Left lobe of liver (tissue), 2 donors: ENCODE results near the gene TEX35. TPM values are rescaled to one million over a fixed set of nuclear protein-coding genes. Genes with fewer than 3 reads are reported as not detected.
"Not testable (repeated sequence)": the region's sequence is repeated elsewhere in the genome, so short reads cannot be mapped to it uniquely, and the experiment has no call there.

Experiments used
- ATAC-seq: fragments of 200-7000 bp; cut with Tn5 transposase; one replicate; pipeline ENCODE4 v1.9.1; 2020; ENCODE audit warnings: mild to moderate bottlenecking, moderate library complexity
- DNase-seq: peaks from one replicate; pipeline ENCODE4 v3.0.0-alpha.2; 2020; ENCODE audit warnings: low spot score
- total RNA-seq: library from RNA; stranded (reverse); gene quantifications from one replicate; pipeline ENCODE4 v1.2.1, GENCODE V29; 2021
- donor health status: DM: no; HTN: no; CAD: no; lungs with moderate emphysema.
- donor health status: DM: no; HTN: yes; CAD: no.

TEX35 gene
- total RNA-seq, 1 donor from 2014 or later, result not detected

DNA sequence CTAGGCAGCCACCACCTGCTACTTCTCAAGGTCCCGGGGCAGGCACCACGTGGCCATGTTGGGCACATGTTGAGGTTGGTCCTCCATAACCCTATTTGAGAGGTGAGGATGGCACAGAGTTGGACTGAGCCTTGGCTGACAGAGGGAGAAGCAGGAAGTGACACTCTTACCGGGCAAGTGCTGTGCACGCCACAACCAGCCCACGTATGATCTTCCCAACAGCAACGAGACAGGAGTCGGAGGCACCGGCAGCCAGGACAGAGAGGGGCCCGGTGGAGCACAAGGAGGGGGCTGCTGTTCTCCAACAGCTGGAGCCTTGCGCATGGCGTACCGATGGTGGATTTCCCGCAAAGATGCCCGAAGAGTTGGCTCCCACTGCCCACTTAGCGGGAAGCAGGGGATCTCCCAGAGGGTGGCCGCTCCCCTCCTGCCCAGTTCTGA is 19.6 kb upstream of the TEX35 start:
- DNase-seq (no peak), ATAC-seq (no peak)

- no peak for DNase-seq
- no peak for ATAC-seq
These were observed 18.3 kb upstream of the TEX35 start for GRCh38 chr1:178494569-178494971.

- no peak for DNase-seq
- ATAC-seq, result no peak
These were observed 17.8 kb upstream of the TEX35 start for GRCh38 chr1:178495158-178495557.

DNA sequence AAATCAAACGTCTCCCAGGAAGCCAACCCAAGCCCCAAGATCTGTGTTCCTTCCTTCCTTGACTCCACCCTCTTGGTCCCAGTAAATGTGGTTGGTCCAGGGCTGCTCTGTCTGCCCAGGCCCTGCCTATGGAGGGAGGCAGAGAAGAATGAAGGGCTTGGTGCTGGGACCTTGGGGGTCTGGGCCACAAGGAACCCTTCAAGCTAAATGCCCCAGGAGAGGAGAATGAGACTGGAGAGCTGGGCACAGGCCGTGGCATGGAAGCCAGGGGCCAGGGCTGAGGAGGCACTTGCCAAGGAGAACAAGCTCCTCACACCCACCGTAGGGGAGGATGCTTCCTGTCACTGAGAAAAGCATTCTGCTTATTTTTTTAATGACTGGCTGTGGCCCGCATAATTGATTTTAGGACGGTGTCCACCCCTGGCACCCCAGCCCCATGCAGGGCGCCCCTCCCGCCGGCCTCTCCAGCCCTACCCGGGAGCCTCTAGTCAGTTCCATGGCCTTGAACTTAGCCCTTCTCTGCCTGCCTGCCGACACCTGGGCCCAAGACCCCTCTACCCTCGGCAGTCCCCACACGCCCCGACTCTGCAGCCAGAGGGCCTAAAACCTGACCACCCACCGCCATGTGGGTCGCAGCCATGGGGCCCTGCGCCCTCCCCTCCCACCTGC is 17.0 kb upstream of the TEX35 start:
- DNase-seq (no peak), ATAC-seq (no peak)

DNA sequence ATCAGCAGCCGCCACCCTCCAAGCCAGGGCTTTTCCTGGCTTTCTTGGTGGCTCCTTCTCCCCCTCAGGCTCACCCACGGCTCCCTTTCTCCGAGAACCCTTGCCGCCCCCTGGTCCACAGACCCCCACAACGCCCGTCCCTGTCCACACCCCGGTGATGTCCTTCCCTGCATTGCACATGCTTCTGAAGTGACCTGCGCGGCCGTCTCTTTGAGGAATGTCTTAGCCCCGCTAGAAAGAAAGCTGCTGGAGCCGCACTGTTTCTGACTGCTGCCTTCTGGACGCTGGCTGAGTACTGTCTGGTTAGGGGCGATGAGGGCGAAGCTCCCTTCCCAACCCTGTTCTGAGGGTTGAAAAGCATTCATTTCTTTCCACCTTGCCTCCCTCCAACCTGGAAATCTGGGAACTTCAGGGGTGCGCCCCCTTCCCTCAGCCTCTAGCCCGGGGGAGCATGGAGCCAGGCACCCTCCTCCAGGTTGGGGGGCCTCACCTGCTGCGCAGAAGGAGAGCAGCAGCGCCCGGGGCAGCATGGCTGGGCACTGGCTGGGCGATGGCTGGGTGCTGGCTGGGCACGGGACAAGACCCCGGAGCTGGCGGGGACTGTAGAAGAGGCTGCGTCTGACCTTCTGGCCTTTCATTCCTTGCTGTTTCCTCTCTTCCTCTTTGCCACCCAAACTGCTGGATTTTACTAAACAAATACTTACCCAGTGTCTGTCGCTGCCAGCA is 16.3 kb upstream of the TEX35 start, which contains the start of gene CLEC20A:
CLEC20A (minus strand) TSS at position 555 of the 726 bp plus-strand sequence; CDS start at position 530, 25 bp downstream.
- DNase-seq, result peak; percentile 41

GRCh38 chr1:178497903-178498478 is 14.9 kb upstream of the TEX35 start:
- ATAC-seq, result no peak

More for the DNA sequence above, 16.3 kb upstream of the TEX35 start, which contains the start of gene CLEC20A:
- ATAC-seq, result no peak

GRCh38 chr1:178498896-178499675 is 13.8 kb upstream of the TEX35 start:
- no peak for ATAC-seq
- peak; percentile 21 for DNase-seq

More at GRCh38 chr1:178497903-178498478, 14.9 kb upstream of the TEX35 start:
- DNase-seq, result peak; percentile 18

- ATAC-seq, result peak; percentile 42
- peak; percentile 35 for DNase-seq
These were observed 12.7 kb upstream of the TEX35 start for GRCh38 chr1:178500091-178500770.

GRCh38 chr1:178500936-178501554 is 11.9 kb upstream of the TEX35 start:
- ATAC-seq (no peak), DNase-seq (no peak)

GRCh38 chr1:178501705-178502329 is 11.1 kb upstream of the TEX35 start:
- ATAC-seq (peak; percentile 91), DNase-seq (peak; percentile 75)

GRCh38 chr1:178502330-178502714 is 10.6 kb upstream of the TEX35 start:
- DNase-seq (no peak), ATAC-seq (no peak)

GRCh38 chr1:178502856-178503255 is 10.1 kb upstream of the TEX35 start:
- DNase-seq (no peak), ATAC-seq (no peak)

- not testable (repeated sequence) for ATAC-seq, DNase-seq
These were observed 9.6 kb upstream of the TEX35 start for GRCh38 chr1:178503316-178503715.

GRCh38 chr1:178503849-178504248 is 9.1 kb upstream of the TEX35 start:
- ATAC-seq (no peak), DNase-seq (peak; percentile 28)

DNA sequence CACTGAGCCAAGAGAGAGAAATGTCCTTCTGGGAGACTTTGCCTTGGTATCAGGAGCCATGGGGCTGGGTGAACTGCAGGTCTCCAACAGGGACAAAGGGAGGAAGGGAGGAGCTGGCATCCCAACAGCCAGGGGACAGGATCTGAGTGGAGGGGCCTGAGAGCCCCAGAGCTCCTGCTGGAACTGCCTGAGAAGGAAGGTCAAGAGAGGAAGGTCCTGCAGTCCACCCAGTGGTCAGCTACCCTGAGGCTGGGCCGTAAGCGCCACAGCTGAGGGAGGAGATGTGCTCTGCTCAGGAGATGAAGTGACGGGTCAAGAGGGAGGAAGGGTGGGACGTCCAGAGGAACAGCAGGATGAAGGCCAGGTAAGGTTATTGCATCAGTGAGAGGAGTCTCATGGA is 8.6 kb upstream of the TEX35 start:
- DNase-seq (no peak), ATAC-seq (no peak)

DNA sequence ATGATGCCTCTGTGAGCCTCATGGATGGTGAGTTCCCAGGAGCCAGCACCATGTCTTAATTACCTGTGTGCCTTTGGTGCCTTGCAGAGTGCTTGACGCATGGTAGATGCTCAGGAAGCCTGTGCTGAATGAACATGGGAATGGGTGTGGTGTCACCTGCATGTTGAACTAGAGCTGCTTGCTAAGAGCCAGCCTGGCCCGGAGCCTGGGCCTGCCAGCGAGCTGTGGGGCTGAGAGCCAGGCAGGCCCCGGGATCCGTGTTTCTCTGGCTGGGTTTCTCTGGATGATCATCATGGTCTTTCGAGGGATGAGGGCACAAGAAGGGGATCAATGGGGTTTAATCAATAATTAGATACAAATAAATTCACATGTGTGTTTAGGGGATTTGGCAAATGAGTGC is 6.7 kb upstream of the TEX35 start:
- DNase-seq, result no peak
- peak; percentile 49 for ATAC-seq

- ATAC-seq (no peak), DNase-seq (no peak)
These were observed 6.2 kb upstream of the TEX35 start for GRCh38 chr1:178506669-178507068.

- no peak for DNase-seq
These were observed 3.4 kb upstream of the TEX35 start for GRCh38 chr1:178509414-178510007.

GRCh38 chr1:178510155-178510554 is 2.8 kb upstream of the TEX35 start:
- ATAC-seq (no peak), DNase-seq (no peak)

More at GRCh38 chr1:178509414-178510007, 3.4 kb upstream of the TEX35 start:
- no peak for ATAC-seq
